Measurements from ENCODE around the gene ILDR1.

Gene ILDR1

GRCh38 chr3:122000936-122001605, 21.0 kb downstream of the ILDR1 start:
- TF ChIP-seq CTCF (IDR thresholded peaks at IDR 0.05; ENCODE audit: low read depth, low read length) = no peak
- no peak for DNase-seq (ENCODE audit: extremely low read depth, low read depth)

DNA sequence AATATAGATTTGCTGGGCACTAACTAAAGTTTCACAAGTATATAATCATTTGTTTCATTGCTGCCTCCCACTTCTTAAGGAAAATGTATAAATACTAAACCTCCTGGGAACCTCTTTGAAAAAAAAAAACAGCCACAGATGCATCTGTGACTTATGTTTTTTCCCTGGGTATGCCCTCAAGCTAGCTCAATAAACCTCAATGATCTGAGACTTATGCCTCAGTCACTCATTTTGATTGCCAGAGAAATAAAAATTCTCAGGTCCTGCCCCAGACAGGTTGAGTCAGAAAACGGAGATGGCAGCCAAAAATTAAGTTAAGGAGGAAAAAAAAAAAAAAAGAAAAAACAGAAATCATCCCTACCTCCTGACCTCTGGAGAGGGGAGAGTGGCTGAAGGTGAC, 22.1 kb downstream of the ILDR1 start:
- no peak for TF ChIP-seq CTCF (IDR thresholded peaks at IDR 0.05; ENCODE audit: low read depth, low read length)
- DNase-seq (ENCODE audit: extremely low read depth, low read depth) = no peak

GRCh38 chr3:121998611-121999473, 23.2 kb downstream of the ILDR1 start:
- no peak for DNase-seq (ENCODE audit: extremely low read depth, low read depth)
- TF ChIP-seq CTCF (IDR thresholded peaks at IDR 0.05; ENCODE audit: low read depth, low read length) = no peak

DNA sequence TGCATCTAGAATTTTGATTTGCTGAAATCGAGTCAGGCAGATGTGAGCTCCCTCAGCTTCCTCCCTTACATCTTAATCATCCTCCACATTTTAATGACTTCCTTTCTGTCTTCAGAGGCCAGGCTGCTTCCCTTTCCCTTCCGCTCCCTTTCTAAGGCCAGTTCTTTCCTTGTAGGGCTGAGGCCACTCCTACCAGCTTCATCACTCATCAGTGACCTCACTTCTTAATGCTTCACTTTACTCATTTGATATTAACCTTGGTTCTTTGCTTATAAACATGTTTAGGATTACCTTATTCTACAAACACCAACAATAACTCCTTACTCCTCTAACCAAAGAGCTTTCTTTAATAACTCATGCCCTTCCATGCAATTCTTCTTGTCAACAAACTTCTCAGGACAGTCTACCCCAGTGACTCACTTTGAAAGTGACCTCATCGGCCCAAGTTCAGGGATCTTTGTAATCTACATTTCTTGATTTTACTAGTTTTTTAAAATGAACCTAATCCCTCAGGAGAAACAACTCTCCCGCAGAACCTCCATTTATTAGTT, 23.9 kb downstream of the ILDR1 start:
- no peak for TF ChIP-seq CTCF (IDR thresholded peaks at IDR 0.05; ENCODE audit: low read depth, low read length)
- DNase-seq (ENCODE audit: extremely low read depth, low read depth) = no peak

DNA sequence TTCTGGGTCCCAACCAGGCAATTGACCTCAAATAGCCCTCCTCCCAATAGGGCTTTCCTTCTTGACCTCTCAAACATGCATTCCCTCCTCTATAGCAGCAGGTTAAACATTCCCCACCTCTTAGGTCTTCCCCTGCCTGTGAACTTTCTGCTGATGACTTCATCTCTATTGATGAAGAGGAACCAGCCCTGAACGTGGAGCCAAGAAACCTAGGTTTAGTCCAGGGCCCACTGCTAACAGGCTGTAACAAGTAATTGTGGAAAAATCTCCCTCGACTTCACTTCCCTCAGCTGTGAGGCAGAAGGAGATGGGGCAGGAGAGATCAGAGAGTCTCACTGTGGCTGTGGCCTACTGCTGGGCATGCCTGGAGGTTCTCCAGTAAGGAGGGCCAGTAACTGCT, 24.7 kb downstream of the ILDR1 start:
- DNase-seq (ENCODE audit: extremely low read depth, low read depth) = no peak
- TF ChIP-seq CTCF (IDR thresholded peaks at IDR 0.05; ENCODE audit: low read depth, low read length) = no peak

GRCh38 chr3:121996441-121996840, 25.6 kb downstream of the ILDR1 start:
- no peak for DNase-seq (ENCODE audit: extremely low read depth, low read depth)
- TF ChIP-seq CTCF (IDR thresholded peaks at IDR 0.05; ENCODE audit: low read depth, low read length) = no peak
